Brain microvascular endothelial cell (primary cell): Measurements from ENCODE around the gene ZNF22.
A peak's percentile ranks its signal among the peaks of the same experiment; 100 is the strongest.

Experiments used
- DNase-seq: peaks from one replicate; pipeline ENCODE4 v3.0.0-alpha.2; 2020
- H3K27ac ChIP-seq: fragments of 250-450 bp; sonication (Bioruptor Pico); 2 replicates; pipeline ENCODE4 v1.5.1; 2020; ENCODE audit warnings: mild to moderate bottlenecking, moderate library complexity
- H3K27me3 ChIP-seq: fragments of 250-450 bp; sonication (Bioruptor Pico); replicated peaks from 2 replicates; pipeline ENCODE4 v1.5.1; 2020; ENCODE audit warnings: mild to moderate bottlenecking
- H3K36me3 ChIP-seq: fragments of 250-450 bp; sonication (Bioruptor Pico); replicated peaks from 2 replicates; pipeline ENCODE4 v1.5.1; 2020; ENCODE audit warnings: mild to moderate bottlenecking
- H3K4me3 ChIP-seq: 2 replicates; pipeline ENCODE4 v1.5.1; 2011; ENCODE audit warnings: low read depth, mild to moderate bottlenecking, control low read depth, low read length, moderate library complexity
- CTCF ChIP-seq: IDR thresholded peaks from 2 replicates; pipeline ENCODE4 v1.5.1; 2011; ENCODE audit warnings: low read depth, mild to moderate bottlenecking, moderate library complexity, low read length, control low read depth, inconsistent platforms; ENCODE audit errors: missing control alignments
- in situ Hi-C: cut with HindIII; loops from 2 replicates; pipeline ENCODE4 v1.10.0; 2017; ENCODE audit warnings: low sequenced_read_pairs, low pct_ligation_motif_present

ZNF22 gene

GRCh38 chr10:44974082-44974627 lies 26.6 kb upstream of the ZNF22 start:
- in situ Hi-C loops, result no loop called here
- Histone ChIP-seq H3K4me3 (peak overlapping the region; percentile 61), H3K36me3 (no peaks in the 10 kb centered on the region), H3K27me3 (no peaks in the 10 kb centered on the region), H3K27ac (peak overlapping the region; percentile 17)
- no peak for TF ChIP-seq CTCF
- DNase-seq, result no peak

- in situ Hi-C loops, result no loop called here
- DNase-seq, result peak; percentile 41
- peak overlapping the region; percentile 61 for H3K4me3 ChIP-seq
- TF ChIP-seq CTCF, result peak; percentile 70
- no peaks in the 10 kb centered on the region for H3K36me3 ChIP-seq
- H3K27ac ChIP-seq, result peak overlapping the region; percentile 17
- no peaks in the 10 kb centered on the region for H3K27me3 ChIP-seq
These were observed 25.9 kb upstream of the ZNF22 start for GRCh38 chr10:44974628-44975430.

GRCh38 chr10:44975431-44976331 lies 25.0 kb upstream of the ZNF22 start:
- in situ Hi-C loops, result no loop called here
- Histone ChIP-seq H3K36me3 (no peaks in the 10 kb centered on the region), H3K27me3 (no peaks in the 10 kb centered on the region), H3K4me3 (no peak overlapping the region), H3K27ac (no peak overlapping the region)
- DNase-seq, result peak; percentile 37
- no peak for TF ChIP-seq CTCF

GRCh38 chr10:44976352-44977198 lies 24.1 kb upstream of the ZNF22 start:
- no peak for TF ChIP-seq CTCF
- no peaks in the 10 kb centered on the region for H3K36me3 ChIP-seq
- H3K4me3 ChIP-seq, result no peak overlapping the region

More at GRCh38 chr10:44976352-44977198, 24.1 kb upstream of the ZNF22 start:
- in situ Hi-C loops, result no loop called here
- no peak overlapping the region for H3K27ac ChIP-seq
- DNase-seq, result no peak
- H3K27me3 ChIP-seq, result no peaks in the 10 kb centered on the region
